ENCODE data around the gene PTCH1. TPM values are rescaled to one million over a fixed set of nuclear protein-coding genes. Genes with fewer than 3 reads are reported as not detected.
A peak's percentile ranks its signal among the peaks of the same experiment; 100 is the strongest.

Gene PTCH1
- polyA plus RNA-seq, 1 of the 3 experiments (the other 2 are of a cell fraction): 3.3 TPM

- TF ChIP-seq ZBTB33 (IDR thresholded peaks at IDR 0.05; ENCODE audit: borderline replicate concordance, low read depth) (no peak), GABPA (IDR thresholded peaks at IDR 0.05; ENCODE audit: low read depth) (no peak), MEF2A (IDR thresholded peaks at IDR 0.05; ENCODE audit: borderline replicate concordance, low read depth) (no peak), FOSL2 (IDR thresholded peaks at IDR 0.05; ENCODE audit: borderline replicate concordance, low read depth) (no peak), FOXJ3 (CRISPR knock-in tag; IDR thresholded peaks at IDR 0.05) (no peak), GATA2 (CRISPR knock-in tag; IDR thresholded peaks at IDR 0.05) (no peak), TCF12 (IDR thresholded peaks at IDR 0.05) (no peak), TEAD4 (IDR thresholded peaks at IDR 0.05; ENCODE audit: borderline replicate concordance, insufficient read depth) (0 out of 2 replicates have a peak, but pooled peaks have one; percentile 13), RXRA (IDR thresholded peaks at IDR 0.05; ENCODE audit: borderline replicate concordance, low read depth) (no peak), TAF1 (IDR thresholded peaks at IDR 0.05; ENCODE audit: borderline replicate concordance, low read depth, low read length) (no peak), MXI1 (IDR thresholded peaks at IDR 0.05; ENCODE audit: low read depth, low read length) (peak; percentile 5; the same call in 1 of the 2 replicates), SMC3 (IDR thresholded peaks at IDR 0.05; ENCODE audit: low read depth, low read length) (no peak), CHD2 (IDR thresholded peaks at IDR 0.05; ENCODE audit: low read length, partially characterized antibody) (no peak), FOXM1 (IDR thresholded peaks at IDR 0.05; ENCODE audit: low read depth) (no peak), JUND (IDR thresholded peaks at IDR 0.05) (no peak), USF1 (IDR thresholded peaks at IDR 0.05; ENCODE audit: borderline replicate concordance, low read depth) (no peak), POLR2AphosphoS5 (IDR thresholded peaks at IDR 0.05; ENCODE audit: low read depth, low read length) (peak; percentile 29; the same call in 1 of the 2 replicates), MAX (IDR thresholded peaks at IDR 0.05; ENCODE audit: low read depth) (no peak), RCOR1 (IDR thresholded peaks at IDR 0.05; ENCODE audit: low read length) (no peak)
Measured at GRCh38 chr9:95505717-95506427, 10.9 kb downstream of the PTCH1 start (continued).
